ENCODE results near the gene ZNF682. TPM values are rescaled to one million over a fixed set of nuclear protein-coding genes. Genes with fewer than 3 reads are reported as not detected.

Gene ZNF682
- total RNA-seq, 1 experiment from 2014 or later = not detected

Other genes starting within 250 kb of the ZNF682 start
- gene ZNF506, start 217.8 kb downstream of the ZNF682 start, total RNA-seq (2021; ENCODE audit: unreplicated experiment) = 0.42 TPM
- gene ZNF253, start 173.6 kb downstream of the ZNF682 start, total RNA-seq (2021; ENCODE audit: unreplicated experiment) = not detected
- not detected for gene ZNF93, start 138.6 kb downstream of the ZNF682 start, total RNA-seq (2021; ENCODE audit: unreplicated experiment)
- gene ZNF90, start 38.5 kb upstream of the ZNF682 start, total RNA-seq (2021; ENCODE audit: unreplicated experiment) = not detected
- not detected for gene ZNF486, start 127.7 kb upstream of the ZNF682 start, total RNA-seq (2021; ENCODE audit: unreplicated experiment)